ENCODE data around the gene GPR12. TPM values are rescaled to one million over a fixed set of nuclear protein-coding genes. Genes with fewer than 3 reads are reported as not detected.

Gene GPR12
- total RNA-seq, 1 donor from 2014 or later: not detected

DNA sequence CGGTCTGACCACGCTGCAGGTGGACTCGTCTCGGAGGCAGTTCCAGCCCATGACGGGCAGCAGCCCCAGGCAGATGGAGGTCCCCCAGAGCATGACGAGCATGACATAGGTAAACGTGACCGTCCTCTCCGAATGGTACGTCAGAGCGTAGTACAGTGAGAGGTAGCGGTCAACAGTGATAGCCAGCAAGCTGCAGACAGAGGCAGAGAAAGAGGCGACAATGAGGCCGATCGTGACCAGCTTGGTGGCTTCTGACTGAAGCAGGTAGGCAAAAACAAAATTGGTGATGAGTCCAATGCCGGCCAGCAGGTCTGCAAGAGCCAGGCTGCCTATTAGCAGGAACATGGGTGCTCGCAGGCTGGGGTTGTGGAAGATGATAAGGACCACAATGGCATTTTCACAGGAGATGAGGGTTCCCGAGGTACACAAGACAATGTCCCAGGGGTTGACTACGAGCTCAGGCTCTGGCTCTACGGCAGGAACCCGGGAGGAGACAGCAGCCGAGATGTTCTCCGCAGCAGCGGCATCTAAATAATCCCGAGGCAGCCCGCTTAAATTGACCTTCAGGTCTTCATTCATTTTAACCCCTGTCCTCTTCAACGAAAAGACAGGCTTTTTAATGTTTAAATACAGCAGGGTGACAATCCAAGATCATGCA is 1.2 kb downstream of the GPR12 start:
- TF ChIP-seq, protein P1, sequence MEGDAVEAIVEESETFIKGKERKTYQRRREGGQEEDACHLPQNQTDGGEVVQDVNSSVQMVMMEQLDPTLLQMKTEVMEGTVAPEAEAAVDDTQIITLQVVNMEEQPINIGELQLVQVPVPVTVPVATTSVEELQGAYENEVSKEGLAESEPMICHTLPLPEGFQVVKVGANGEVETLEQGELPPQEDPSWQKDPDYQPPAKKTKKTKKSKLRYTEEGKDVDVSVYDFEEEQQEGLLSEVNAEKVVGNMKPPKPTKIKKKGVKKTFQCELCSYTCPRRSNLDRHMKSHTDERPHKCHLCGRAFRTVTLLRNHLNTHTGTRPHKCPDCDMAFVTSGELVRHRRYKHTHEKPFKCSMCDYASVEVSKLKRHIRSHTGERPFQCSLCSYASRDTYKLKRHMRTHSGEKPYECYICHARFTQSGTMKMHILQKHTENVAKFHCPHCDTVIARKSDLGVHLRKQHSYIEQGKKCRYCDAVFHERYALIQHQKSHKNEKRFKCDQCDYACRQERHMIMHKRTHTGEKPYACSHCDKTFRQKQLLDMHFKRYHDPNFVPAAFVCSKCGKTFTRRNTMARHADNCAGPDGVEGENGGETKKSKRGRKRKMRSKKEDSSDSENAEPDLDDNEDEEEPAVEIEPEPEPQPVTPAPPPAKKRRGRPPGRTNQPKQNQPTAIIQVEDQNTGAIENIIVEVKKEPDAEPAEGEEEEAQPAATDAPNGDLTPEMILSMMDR (IDR thresholded peaks at IDR 0.05): no peak
- TF ChIP-seq POLR2A (IDR thresholded peaks at IDR 0.05) (no peak), POLR2AphosphoS5 (IDR thresholded peaks at IDR 0.05; ENCODE audit: insufficient read depth in 1 of 2, low read depth in 1 of 2) (no peak)
- no peaks in the 10 kb centered on the region for H3K9me3 ChIP-seq
- no peak for DNase-seq (ENCODE audit: extremely low spot score in 2 of 2)
- peaks cover 11% of the 10 kb centered on the region for H3K4me1 ChIP-seq
- no peaks in the 10 kb centered on the region for H3K36me3 ChIP-seq
- intact Hi-C loops (cut with DNase I): no loop called here
- H3K27ac ChIP-seq: no peak overlapping the region
- no peaks in the 10 kb centered on the region for H3K27me3 ChIP-seq
- peak overlapping the region in 1 of 2 donors; percentile 30 for H3K4me3 ChIP-seq

- no peak overlapping the region for H3K4me3 ChIP-seq
- H3K27me3 ChIP-seq: no peaks in the 10 kb centered on the region
- intact Hi-C loops (cut with DNase I): no loop called here
These were observed 2.0 kb downstream of the GPR12 start for GRCh38 chr13:26758496-26759157.

GRCh38 chr13:26756961-26757360 is 3.6 kb downstream of the GPR12 start:
- no peak for DNase-seq (ENCODE audit: extremely low spot score in 2 of 2)
- no peak overlapping the region for H3K4me3 ChIP-seq
- no peaks in the 10 kb centered on the region for H3K36me3 ChIP-seq
- H3K4me1 ChIP-seq: peaks cover 11% of the 10 kb centered on the region
- H3K27ac ChIP-seq: no peak overlapping the region
- H3K27me3 ChIP-seq: no peaks in the 10 kb centered on the region
- no peaks in the 10 kb centered on the region for H3K9me3 ChIP-seq
- TF ChIP-seq POLR2AphosphoS5 (IDR thresholded peaks at IDR 0.05; ENCODE audit: insufficient read depth in 1 of 2, low read depth in 1 of 2) (no peak), POLR2A (IDR thresholded peaks at IDR 0.05) (no peak)
- TF ChIP-seq, protein P1 (IDR thresholded peaks at IDR 0.05): no peak
- intact Hi-C loops (cut with DNase I): no loop called here

More at GRCh38 chr13:26758496-26759157, 2.0 kb downstream of the GPR12 start:
- TF ChIP-seq POLR2AphosphoS5 (IDR thresholded peaks at IDR 0.05; ENCODE audit: insufficient read depth in 1 of 2, low read depth in 1 of 2) (no peak), POLR2A (IDR thresholded peaks at IDR 0.05) (no peak)
- TF ChIP-seq, protein P1 (IDR thresholded peaks at IDR 0.05): no peak
- no peak for DNase-seq (ENCODE audit: extremely low spot score in 2 of 2)
- H3K4me1 ChIP-seq: peaks cover 11% of the 10 kb centered on the region
- no peaks in the 10 kb centered on the region for H3K9me3 ChIP-seq
- H3K36me3 ChIP-seq: no peaks in the 10 kb centered on the region
- no peak overlapping the region for H3K27ac ChIP-seq

- no peak overlapping the region for H3K4me3 ChIP-seq
- no peaks in the 10 kb centered on the region for H3K4me1 ChIP-seq
- H3K36me3 ChIP-seq: no peaks in the 10 kb centered on the region
- no peak for DNase-seq (ENCODE audit: extremely low spot score in 2 of 2)
- no peak overlapping the region for H3K27ac ChIP-seq
- H3K9me3 ChIP-seq: no peaks in the 10 kb centered on the region
- intact Hi-C loops (cut with DNase I): no loop called here
- H3K27me3 ChIP-seq: no peaks in the 10 kb centered on the region
- TF ChIP-seq, protein P1 (IDR thresholded peaks at IDR 0.05): no peak
- TF ChIP-seq POLR2AphosphoS5 (IDR thresholded peaks at IDR 0.05; ENCODE audit: insufficient read depth in 1 of 2, low read depth in 1 of 2): no peak
- no peak for TF ChIP-seq POLR2A (IDR thresholded peaks at IDR 0.05)
These were observed 7.9 kb downstream of the GPR12 start for GRCh38 chr13:26752671-26753070.

DNA sequence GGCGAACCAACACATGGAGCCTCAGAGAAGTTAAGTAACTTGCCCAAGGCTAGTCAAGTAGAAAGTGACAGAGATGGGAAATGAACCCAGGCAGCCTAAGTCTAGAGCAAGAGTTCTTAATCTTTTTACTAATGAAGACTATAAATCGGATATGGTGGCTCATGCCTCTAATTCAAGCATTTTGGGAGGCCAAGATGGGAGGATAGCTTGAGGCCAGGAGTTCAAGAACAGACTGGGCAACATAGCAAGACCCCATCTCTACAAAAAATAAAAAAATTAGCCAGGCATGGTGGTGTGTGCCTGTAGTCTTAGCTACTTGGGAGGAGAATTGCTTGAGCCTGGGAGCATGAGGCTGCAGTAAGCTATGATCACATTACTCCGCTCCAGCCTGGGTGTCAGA is 10.7 kb downstream of the GPR12 start:
- no peak overlapping the region for H3K4me3 ChIP-seq
- H3K27ac ChIP-seq: no peak overlapping the region
- H3K4me1 ChIP-seq: no peaks in the 10 kb centered on the region
- no peaks in the 10 kb centered on the region for H3K27me3 ChIP-seq
- TF ChIP-seq, protein P1 (IDR thresholded peaks at IDR 0.05): no peak
- TF ChIP-seq POLR2A (IDR thresholded peaks at IDR 0.05) (no peak), POLR2AphosphoS5 (IDR thresholded peaks at IDR 0.05; ENCODE audit: insufficient read depth in 1 of 2, low read depth in 1 of 2) (no peak)
- DNase-seq (ENCODE audit: extremely low spot score in 2 of 2): no peak
- no peaks in the 10 kb centered on the region for H3K36me3 ChIP-seq
- intact Hi-C loops (cut with DNase I): no loop called here
- no peaks in the 10 kb centered on the region for H3K9me3 ChIP-seq

Data from vagina (tissue), 2 donors.